PC-3 (cell line): ENCODE measurements around the gene CIZ1.

Experiments
- EZH2 ChIP-seq: fragments of 300-600 bp; sonication (generic); IDR thresholded peaks from one replicate; pipeline ENCODE4 v1.6.1; 2017; ENCODE audit warnings: antibody characterized with exemption, mild to moderate bottlenecking, low read length; ENCODE audit not compliant: unreplicated experiment
- EZH2phosphoT487 ChIP-seq: fragments of 300-600 bp; sonication (generic); IDR thresholded peaks from 2 replicates; pipeline ENCODE4 v1.6.1; 2018; ENCODE audit warnings: mild to moderate bottlenecking, antibody characterized with exemption, low read length, borderline replicate concordance
- TF ChIP-seq, protein P1 (sequence below): fragments of 300-600 bp; sonication (generic); conservative IDR thresholded peaks from 2 replicates; pipeline ENCODE4 v1.5.1; 2017; ENCODE audit warnings: antibody characterized with exemption, low read depth, mild to moderate bottlenecking, low read length

- TF ChIP-seq EZH2 (no peak), EZH2phosphoT487 (no peak)
- TF ChIP-seq, protein P1, sequence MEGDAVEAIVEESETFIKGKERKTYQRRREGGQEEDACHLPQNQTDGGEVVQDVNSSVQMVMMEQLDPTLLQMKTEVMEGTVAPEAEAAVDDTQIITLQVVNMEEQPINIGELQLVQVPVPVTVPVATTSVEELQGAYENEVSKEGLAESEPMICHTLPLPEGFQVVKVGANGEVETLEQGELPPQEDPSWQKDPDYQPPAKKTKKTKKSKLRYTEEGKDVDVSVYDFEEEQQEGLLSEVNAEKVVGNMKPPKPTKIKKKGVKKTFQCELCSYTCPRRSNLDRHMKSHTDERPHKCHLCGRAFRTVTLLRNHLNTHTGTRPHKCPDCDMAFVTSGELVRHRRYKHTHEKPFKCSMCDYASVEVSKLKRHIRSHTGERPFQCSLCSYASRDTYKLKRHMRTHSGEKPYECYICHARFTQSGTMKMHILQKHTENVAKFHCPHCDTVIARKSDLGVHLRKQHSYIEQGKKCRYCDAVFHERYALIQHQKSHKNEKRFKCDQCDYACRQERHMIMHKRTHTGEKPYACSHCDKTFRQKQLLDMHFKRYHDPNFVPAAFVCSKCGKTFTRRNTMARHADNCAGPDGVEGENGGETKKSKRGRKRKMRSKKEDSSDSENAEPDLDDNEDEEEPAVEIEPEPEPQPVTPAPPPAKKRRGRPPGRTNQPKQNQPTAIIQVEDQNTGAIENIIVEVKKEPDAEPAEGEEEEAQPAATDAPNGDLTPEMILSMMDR: no peak
Observed at GRCh38 chr9:128178806-128179431, 12.5 kb downstream of the CIZ1 start.
